H1 (cell line): ENCODE measurements around the gene SNTG2. TPM values are rescaled to one million over a fixed set of nuclear protein-coding genes. Genes with fewer than 3 reads are reported as not detected.

Experiments
- CTCF ChIA-PET: fragments of 300-600 bp; sonication (Branson Sonifier 250); formaldehyde crosslinking; loops from one replicate; lab custom pipeline; 2021; ENCODE audit not compliant: partially characterized antibody; lab: Charles Lee
- POLR2A ChIA-PET: fragments of 300-600 bp; sonication (Branson Sonifier 250); formaldehyde crosslinking; loops from one replicate; lab custom pipeline; 2021; ENCODE audit warnings: inconsistent platforms; ENCODE audit not compliant: partially characterized antibody; lab: Charles Lee
- DNase-seq, 2 experiments: peaks; one replicate each; pipeline versions ENCODE4 v3.0.0 to v3.0.0-alpha.2; 2010 to 2022; ENCODE audit warnings: low spot score in 2 of 2, low read depth in 1 of 2, mixed read lengths in 1 of 2
- FAIRE-seq: peaks from 2 replicates; lab custom pipeline; 2011; peaks lifted over from hg19 to GRCh38; lab: Jason Lieb, UNC
- H2AFZ ChIP-seq: 2 replicates; pipeline ENCODE4 v1.8.1; 2012; ENCODE audit warnings: low read length, inconsistent platforms
- H2AK5ac ChIP-seq: 2 replicates; pipeline ENCODE4 v1.6.1; 2013; ENCODE audit warnings: low read depth, low read length
- H2BK120ac ChIP-seq: replicated peaks from 2 replicates; pipeline ENCODE3; 2013; ENCODE audit warnings: low read depth, low read length, inconsistent platforms
- H2BK12ac ChIP-seq: 2 replicates; pipeline ENCODE4 v1.6.1; 2013; ENCODE audit warnings: low read depth, low read length
- H2BK15ac ChIP-seq: 2 replicates; pipeline ENCODE4 v1.6.1; 2013; ENCODE audit warnings: low read length
- H2BK20ac ChIP-seq: 2 replicates; pipeline ENCODE4 v1.6.1; 2013; ENCODE audit warnings: low read length
- H2BK5ac ChIP-seq: 2 replicates; pipeline ENCODE4 v1.6.1; 2013; ENCODE audit warnings: low read depth, low read length
- H3K14ac ChIP-seq: 2 replicates; pipeline ENCODE4 v1.6.1; 2013; ENCODE audit warnings: inconsistent platforms; ENCODE audit not compliant: insufficient read length
- H3K18ac ChIP-seq: 2 replicates; pipeline ENCODE4 v1.6.1; 2013; ENCODE audit warnings: low read length; ENCODE audit errors: extremely low read depth
- H3K23ac ChIP-seq: 2 replicates; pipeline ENCODE4 v1.6.1; 2013; ENCODE audit warnings: inconsistent platforms; ENCODE audit not compliant: insufficient read length
- H3K23me2 ChIP-seq: 2 replicates; pipeline ENCODE4 v1.6.1; 2013; ENCODE audit warnings: low read depth, low read length
- H3K27ac ChIP-seq: 2 replicates; pipeline ENCODE4 v1.6.1; 2011; ENCODE audit warnings: low read depth, low read length, inconsistent platforms
- H3K27me3 ChIP-seq, 4 experiments: replicated peaks in 1 of 4; 1 replicate in 1 of 4; 2 replicates in 3 of 4; pipeline versions ENCODE4 v1.6.1 to v1.8.1; 2011 to 2013; ENCODE audit warnings: low read length in 3 of 4, mild to moderate bottlenecking in 3 of 4, inconsistent platforms in 2 of 4, mixed read lengths in 2 of 4, moderate library complexity in 1 of 4; ENCODE audit not compliant: control insufficient read depth in 3 of 4, insufficient read depth in 3 of 4; ENCODE audit errors: extremely low read depth in 1 of 4
- H3K36me3 ChIP-seq, 4 experiments: 2 replicates each; pipeline versions ENCODE4 v1.6.1 to v1.8.1; 2011 to 2013; ENCODE audit warnings: mild to moderate bottlenecking in 4 of 4, low read length in 3 of 4, moderate library complexity in 2 of 4, control low read depth in 1 of 4, inconsistent platforms in 1 of 4; ENCODE audit not compliant: insufficient read depth in 4 of 4, control insufficient read depth in 2 of 4
- H3K4ac ChIP-seq: replicated peaks from 2 replicates; pipeline ENCODE3; 2013; ENCODE audit warnings: low read length, low read depth, mixed read lengths, inconsistent platforms; ENCODE audit not compliant: insufficient read length
- H3K4me1 ChIP-seq, 4 experiments: replicated peaks in 1 of 4; 1 replicate in 1 of 4; 2 replicates in 3 of 4; pipeline versions ENCODE4 v1.6.1 to v1.8.1; 2011 to 2013; ENCODE audit warnings: low read length in 3 of 4, inconsistent platforms in 2 of 4, mixed read lengths in 1 of 4; ENCODE audit not compliant: insufficient read depth in 4 of 4, control insufficient read depth in 3 of 4
- H3K4me2 ChIP-seq, 2 experiments: 2 replicates each; pipeline versions ENCODE4 v1.6.1 to v1.8.1; 2011 to 2013; ENCODE audit warnings: low read depth in 2 of 2, low read length in 2 of 2, control low read depth in 1 of 2, inconsistent platforms in 1 of 2, mild to moderate bottlenecking in 1 of 2; ENCODE audit not compliant: insufficient read depth in 1 of 2
- H3K4me3 ChIP-seq, 4 experiments: fragments of 200-600, 300-600 bp in 1 of 4; sonication (generic), shearing (Covaris generic), sonication (Bioruptor Twin) in 1 of 4; 2 replicates each; pipeline versions ENCODE4 v1.5.1 to v1.8.1; 2011 to 2016; ENCODE audit warnings: low read length in 4 of 4, low read depth in 3 of 4, control low read depth in 2 of 4, inconsistent platforms in 2 of 4, mild to moderate bottlenecking in 2 of 4, mixed read lengths in 1 of 4, moderate library complexity in 1 of 4; ENCODE audit not compliant: insufficient read depth in 2 of 4; ENCODE audit errors: extremely low read depth in 1 of 4
- H3K56ac ChIP-seq: replicated peaks from 2 replicates; pipeline ENCODE3; 2013; ENCODE audit warnings: low read depth, mild to moderate bottlenecking, mixed read lengths, low read length, inconsistent platforms; ENCODE audit not compliant: insufficient read length
- H3K79me1 ChIP-seq: 2 replicates; pipeline ENCODE4 v1.6.1; 2013; ENCODE audit warnings: low read depth, low read length, control low read depth
- H3K79me2 ChIP-seq, 2 experiments: 2 replicates each; pipeline versions ENCODE4 v1.6.1 to v1.8.1; 2012 to 2013; ENCODE audit warnings: low read length in 2 of 2, mild to moderate bottlenecking in 2 of 2, inconsistent platforms in 1 of 2; ENCODE audit not compliant: insufficient read depth in 2 of 2, control insufficient read depth in 1 of 2
- H3K9ac ChIP-seq, 4 experiments: replicated peaks in 1 of 4; 1 replicate in 1 of 4; 2 replicates in 3 of 4; pipeline versions ENCODE4 v1.6.1 to v1.8.1; 2011 to 2013; ENCODE audit warnings: low read depth in 3 of 4, low read length in 3 of 4, control low read depth in 2 of 4, mild to moderate bottlenecking in 2 of 4, moderate library complexity in 2 of 4, inconsistent platforms in 1 of 4; ENCODE audit errors: extremely low read depth in 1 of 4
- H3K9me3 ChIP-seq, 2 experiments: 2 replicates each; pipeline versions ENCODE4 v1.6.1 to v1.8.1; 2012 to 2013; ENCODE audit warnings: mild to moderate bottlenecking in 2 of 2, moderate library complexity in 2 of 2, control low read depth in 1 of 2, inconsistent platforms in 1 of 2, low read depth in 1 of 2, low read length in 1 of 2, mixed read lengths in 1 of 2; ENCODE audit not compliant: insufficient read depth in 2 of 2
- H4K20me1 ChIP-seq, 2 experiments: replicated peaks in 1 of 2; 2 replicates each; pipeline versions ENCODE3 to v1.8.1; 2011 to 2013; ENCODE audit warnings: inconsistent platforms in 2 of 2, low read length in 2 of 2, mild to moderate bottlenecking in 1 of 2; ENCODE audit not compliant: insufficient read depth in 2 of 2, control insufficient read depth in 1 of 2
- H4K5ac ChIP-seq: 2 replicates; pipeline ENCODE4 v1.6.1; 2013; ENCODE audit warnings: low read length, low read depth, mixed read lengths, inconsistent platforms; ENCODE audit not compliant: insufficient read length
- H4K8ac ChIP-seq: 2 replicates; pipeline ENCODE4 v1.8.0; 2013; ENCODE audit warnings: mild to moderate bottlenecking, moderate library complexity, low read length, inconsistent platforms; ENCODE audit not compliant: insufficient read depth; ENCODE audit errors: extremely low read depth
- H4K91ac ChIP-seq: replicated peaks from 2 replicates; pipeline ENCODE3; 2013; ENCODE audit warnings: low read length, mixed read lengths, inconsistent platforms; ENCODE audit not compliant: insufficient read length
- MAFK ChIP-seq: IDR thresholded peaks from 2 replicates; pipeline ENCODE4 v1.6.1; 2012; ENCODE audit warnings: low read depth, mild to moderate bottlenecking, improper control_type of control experiment, low read length
- RFX5 ChIP-seq: IDR thresholded peaks from 2 replicates; pipeline ENCODE4 v1.6.1; 2011; ENCODE audit warnings: low read depth, low read length, improper control_type of control experiment, borderline replicate concordance
- SIRT6 ChIP-seq: IDR thresholded peaks from one replicate; pipeline ENCODE4 v1.7.1; 2012; ENCODE audit warnings: low read length, inconsistent platforms
- SRF ChIP-seq: IDR thresholded peaks from 2 replicates; pipeline ENCODE4 v1.6.1; 2011; ENCODE audit warnings: mild to moderate bottlenecking, low read depth, low read length, moderate library complexity
- WGBS, 2 experiments: shearing (Covaris generic) in 1 of 2; methylation state at CpG; one replicate each; pipeline versions ENCODE4 v1.1.6 to v1.1.7; 2013 to 2015; ENCODE audit warnings: low lambda C conversion rate in 2 of 2, mixed read lengths in 2 of 2, inconsistent platforms in 1 of 2, low coverage in 1 of 2, missing lambda C conversion rate in 1 of 2; ENCODE audit not compliant: insufficient replicate concordance in 2 of 2, insufficient coverage in 1 of 2, insufficient read length in 1 of 2; ENCODE audit errors: extremely low coverage in 1 of 2, missing lambda C conversion rate in 1 of 2; 5-methylcytosine and 5-hydroxymethylcytosine counted together
- polyA plus RNA-seq, 7 experiments: library from polyadenylated mRNA; depleted of rRNA in 3 of 7; stranded (reverse) in 5 of 7; unstranded in 2 of 7; fragments of >200 nt in 5 of 7; fragments of 200-250 nt in 2 of 7; gene quantifications; 1 replicate in 5 of 7; 2 replicates in 1 of 7; 4 replicates in 1 of 7; pipeline versions ENCODE4 v1.2.1 to v1.2.3, GENCODE V29; 2011 to 2013; ENCODE audit warnings: missing spikeins in 2 of 7, mixed read lengths in 2 of 7
- total RNA-seq: library from RNA; stranded (reverse); fragmentation: NEBNext Ultra II Directional; extraction: Animal tissue kit (Norgen Biotek cat#: 25700); gene quantifications from 2 replicates; pipeline ENCODE4 v1.2.1, GENCODE V29; 2021

Gene SNTG2
- total and polyA plus RNA-seq, 2 of the 8 experiments (the other 6 are each of a cell fraction or from before 2014, with no cell fraction given) = 6.6 to 18.1 TPM

GRCh38 chr2:1150724-1151511 lies 200.3 kb downstream of the SNTG2 start:
- Histone ChIP-seq H2AK5ac (no peak overlapping the region), H2AFZ (no peak overlapping the region), H4K91ac (no peak overlapping the region), H3K14ac (no peak overlapping the region), H3K27me3 (no peaks in the 10 kb centered on the region), H3K23ac (no peak overlapping the region), H3K27ac (no peak overlapping the region), H3K79me2 (peaks cover 0 to 3% of the 10 kb centered on the region in 2 experiments; a peak in 1 of 4 replicates), H3K79me1 (no peaks in the 10 kb centered on the region; the same call in 1 of the 2 replicates), H2BK5ac (no peak overlapping the region), H3K36me3 (peaks cover 0 to 5% (median 1%) of the 10 kb centered on the region in 4 experiments; a peak in 4 of 8 replicates), H3K56ac (no peak overlapping the region), H4K5ac (no peak overlapping the region), H3K9ac (no peak overlapping the region), H3K4me3 (no peak overlapping the region), H3K4ac (no peak overlapping the region), H2BK20ac (no peak overlapping the region), H3K18ac (no peak overlapping the region), H4K20me1 (peaks cover 0 to 7% of the 10 kb centered on the region in 2 experiments), H3K4me1 (peaks cover 0 to 5% (median 4%) of the 10 kb centered on the region in 4 experiments; a peak in 3 of 7 replicates), H3K23me2 (peaks cover 10% of the 10 kb centered on the region; the same call in 1 of the 2 replicates), H2BK12ac (no peak overlapping the region), H3K9me3 (no peaks in the 10 kb centered on the region), H3K4me2 (no peak overlapping the region), H4K8ac (no peak overlapping the region), H2BK15ac (no peak overlapping the region), H2BK120ac (no peak overlapping the region)
- ChIA-PET POLR2A (no interaction called here), CTCF (interaction anchor here (1.0 to 4.0 kb wide), 3 partner anchors 10 to 395 kb away, joined by 3 to 31 read pairs (median 4); no protein-coding TSS in a partner anchor)
- FAIRE-seq = no peak
- no peak for DNase-seq
- 71% methylated on average over 13 of the region's 13 CpGs; no CpG with 5 or more reads in 1 of the 2 experiments for WGBS, 2 experiments
- TF ChIP-seq SRF (no peak), RFX5 (no peak), MAFK (no peak), SIRT6 (no peak)
